Upper lobe of right lung (tissue), 1 donor: ENCODE results near the gene LEKR1. TPM values are rescaled to one million over a fixed set of nuclear protein-coding genes. Genes with fewer than 3 reads are reported as not detected.

Source experiments
- ATAC-seq: fragments of 200-7000 bp; cut with Tn5 transposase; one replicate; pipeline ENCODE4 v1.9.1; 2020; ENCODE audit warnings: mild to moderate bottlenecking, moderate library complexity
- DNase-seq: peaks from one replicate; pipeline ENCODE4 v3.0.0-alpha.2; 2020
- H3K27ac ChIP-seq: fragments of 200-600 bp; one replicate; pipeline ENCODE4 v1.8.0; 2022
- H3K27me3 ChIP-seq: fragments of 200-600 bp; one replicate; pipeline ENCODE4 v1.8.0; 2022; ENCODE audit warnings: mild to moderate bottlenecking
- H3K36me3 ChIP-seq: fragments of 200-600 bp; one replicate; pipeline ENCODE4 v1.8.0; 2022
- H3K4me1 ChIP-seq: fragments of 200-600 bp; one replicate; pipeline ENCODE4 v1.8.0; 2022
- H3K4me3 ChIP-seq: fragments of 200-600 bp; one replicate; pipeline ENCODE4 v1.8.0; 2022; ENCODE audit warnings: mild to moderate bottlenecking
- H3K9me3 ChIP-seq: fragments of 200-600 bp; one replicate; pipeline ENCODE4 v1.8.0; 2022
- intact Hi-C: fragments of 100-400 bp; cut with DNase I; formaldehyde crosslinking; loops from one replicate; pipeline ENCODE4 v1.11.0; 2022
- total RNA-seq: library from RNA; stranded (reverse); fragmentation: NEBNext Ultra II Directional; extraction: Animal tissue kit (Norgen Biotek cat#: 25700); gene quantifications from one replicate; pipeline ENCODE4 v1.2.1, GENCODE V29; 2021
- TF ChIP-seq, protein P1 (sequence below): fragments of 200-600 bp; IDR thresholded peaks from one replicate; pipeline ENCODE4 v1.8.0; 2022; ENCODE audit warnings: antibody characterized with exemption
- donor health status: DM: no; HTN: yes; CAD: no; lungs with severe emphysema.

The LEKR1 gene
- total RNA-seq, 1 donor from 2014 or later, result 2.1 TPM

GRCh38 chr3:157082305-157082982, 256.3 kb downstream of the LEKR1 start:
- Histone ChIP-seq H3K9me3 (no peaks in the 10 kb centered on the region), H3K27ac (no peak overlapping the region), H3K27me3 (no peaks in the 10 kb centered on the region), H3K4me3 (no peak overlapping the region), H3K36me3 (no peaks in the 10 kb centered on the region), H3K4me1 (peaks cover 11% of the 10 kb centered on the region)
- no peak for DNase-seq
- intact Hi-C loops, result loop anchor here (10.0 kb wide), 3 partner anchors 52 to 528 kb away; partner anchors contain the start of genes SSR3 and TIPARP
- TF ChIP-seq, protein P1, sequence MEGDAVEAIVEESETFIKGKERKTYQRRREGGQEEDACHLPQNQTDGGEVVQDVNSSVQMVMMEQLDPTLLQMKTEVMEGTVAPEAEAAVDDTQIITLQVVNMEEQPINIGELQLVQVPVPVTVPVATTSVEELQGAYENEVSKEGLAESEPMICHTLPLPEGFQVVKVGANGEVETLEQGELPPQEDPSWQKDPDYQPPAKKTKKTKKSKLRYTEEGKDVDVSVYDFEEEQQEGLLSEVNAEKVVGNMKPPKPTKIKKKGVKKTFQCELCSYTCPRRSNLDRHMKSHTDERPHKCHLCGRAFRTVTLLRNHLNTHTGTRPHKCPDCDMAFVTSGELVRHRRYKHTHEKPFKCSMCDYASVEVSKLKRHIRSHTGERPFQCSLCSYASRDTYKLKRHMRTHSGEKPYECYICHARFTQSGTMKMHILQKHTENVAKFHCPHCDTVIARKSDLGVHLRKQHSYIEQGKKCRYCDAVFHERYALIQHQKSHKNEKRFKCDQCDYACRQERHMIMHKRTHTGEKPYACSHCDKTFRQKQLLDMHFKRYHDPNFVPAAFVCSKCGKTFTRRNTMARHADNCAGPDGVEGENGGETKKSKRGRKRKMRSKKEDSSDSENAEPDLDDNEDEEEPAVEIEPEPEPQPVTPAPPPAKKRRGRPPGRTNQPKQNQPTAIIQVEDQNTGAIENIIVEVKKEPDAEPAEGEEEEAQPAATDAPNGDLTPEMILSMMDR, result no peak
- ATAC-seq, result no peak

GRCh38 chr3:157083824-157084223, 257.7 kb downstream of the LEKR1 start:
- Histone ChIP-seq H3K4me1 (peaks cover 18% of the 10 kb centered on the region), H3K4me3 (no peak overlapping the region), H3K9me3 (no peaks in the 10 kb centered on the region), H3K27ac (no peak overlapping the region), H3K27me3 (no peaks in the 10 kb centered on the region), H3K36me3 (no peaks in the 10 kb centered on the region)
- TF ChIP-seq, protein P1, result no peak
- no peak for ATAC-seq
- intact Hi-C loops, result loop anchor here (10.0 kb wide), 3 partner anchors 51 to 529 kb away; partner anchors contain the start of genes SSR3 and TIPARP
- no peak for DNase-seq

DNA sequence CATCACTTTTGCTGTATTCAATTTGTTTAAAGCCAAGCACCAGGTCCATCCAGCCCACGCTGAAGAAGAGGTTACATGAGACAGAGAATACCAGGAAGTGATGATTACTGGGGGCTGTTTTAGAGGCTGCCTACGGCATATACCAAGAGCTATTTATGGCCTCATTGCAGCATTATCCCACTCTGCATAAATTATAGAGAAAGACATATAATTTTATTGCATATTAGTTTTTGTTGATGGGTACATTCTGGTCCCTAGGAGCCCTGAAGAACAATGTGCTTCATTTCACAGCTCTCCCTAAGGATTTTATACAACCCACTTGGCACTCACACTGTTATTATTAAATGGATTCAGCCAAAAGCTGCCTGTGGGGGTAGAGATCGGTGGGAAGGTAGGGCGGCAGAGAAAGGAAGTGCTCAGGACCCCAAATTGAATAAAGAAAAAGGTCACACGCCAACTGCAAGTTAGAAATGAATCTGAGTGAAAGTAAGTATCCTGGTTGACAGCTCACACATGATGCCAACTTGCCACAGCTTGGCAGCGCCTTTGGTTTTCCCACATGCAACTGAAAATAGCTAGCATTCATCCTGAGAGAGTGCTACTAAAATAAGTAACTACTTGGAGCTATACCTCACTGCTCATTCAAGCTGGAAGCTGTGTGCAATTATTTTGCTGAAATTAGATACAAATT, 260.1 kb downstream of the LEKR1 start:
- no peak for ATAC-seq
- DNase-seq, result no peak
- Histone ChIP-seq H3K27ac (no peak overlapping the region), H3K36me3 (no peaks in the 10 kb centered on the region), H3K9me3 (no peaks in the 10 kb centered on the region), H3K4me1 (peaks cover 37% of the 10 kb centered on the region), H3K27me3 (no peaks in the 10 kb centered on the region), H3K4me3 (no peak overlapping the region)
- intact Hi-C loops, result loop anchor here (10.0 kb wide), 3 partner anchors 49 to 531 kb away; partner anchors contain the start of genes SSR3 and TIPARP
- TF ChIP-seq, protein P1, result no peak

DNA sequence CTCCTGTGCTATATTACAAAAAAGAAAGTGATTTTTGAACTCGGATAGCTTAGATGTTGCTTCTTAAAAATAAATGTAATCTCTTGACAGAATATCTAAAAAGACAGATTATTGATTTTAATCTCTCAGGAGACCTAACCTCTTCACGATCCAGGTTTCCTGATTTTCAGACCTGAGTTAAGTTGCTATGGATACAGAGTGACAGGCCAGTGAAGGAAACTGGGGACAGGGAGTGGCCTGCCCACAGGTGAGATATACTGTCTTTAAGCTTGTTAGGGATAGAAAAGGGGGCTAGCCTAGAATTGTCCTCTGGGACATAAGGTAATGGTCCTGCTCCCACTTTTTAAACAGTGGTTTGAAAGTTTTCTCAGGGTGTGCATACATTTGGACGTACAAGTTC, 260.6 kb downstream of the LEKR1 start:
- Histone ChIP-seq H3K4me3 (no peak overlapping the region), H3K36me3 (no peaks in the 10 kb centered on the region), H3K9me3 (no peaks in the 10 kb centered on the region), H3K4me1 (peaks cover 35% of the 10 kb centered on the region), H3K27me3 (no peaks in the 10 kb centered on the region), H3K27ac (no peak overlapping the region)
- no peak for DNase-seq
- intact Hi-C loops, result loop anchor here (10.0 kb wide), 3 partner anchors 48 to 532 kb away; partner anchors contain the start of genes SSR3 and TIPARP
- TF ChIP-seq, protein P1, result no peak
- no peak for ATAC-seq

GRCh38 chr3:157087373-157087772, 261.2 kb downstream of the LEKR1 start:
- peak overlapping the region; percentile 97 for H3K27ac ChIP-seq
- H3K9me3 ChIP-seq, result no peaks in the 10 kb centered on the region
- DNase-seq (no peak), ATAC-seq (no peak)
- no peak overlapping the region for H3K4me3 ChIP-seq
- no peaks in the 10 kb centered on the region for H3K36me3 ChIP-seq
- no peaks in the 10 kb centered on the region for H3K27me3 ChIP-seq
- peaks cover 32% of the 10 kb centered on the region for H3K4me1 ChIP-seq
- TF ChIP-seq, protein P1, result no peak
- intact Hi-C loops, result loop anchor here (10.0 kb wide), 3 partner anchors 47 to 533 kb away; partner anchors contain the start of genes SSR3 and TIPARP
